Mesenchymal stem cell (in vitro differentiated cells and primary cell): ENCODE results near the gene UGT2B7.
A peak's percentile ranks its signal among the peaks of the same experiment; 100 is the strongest.
"Not testable (repeated sequence)": the region's sequence is repeated elsewhere in the genome, so short reads cannot be mapped to it uniquely, and the experiment has no call there.

ENCODE experiments used
- DNase-seq: peaks from one replicate; pipeline ENCODE4 v3.0.0-alpha.2; 2013
- H2AFZ ChIP-seq: one replicate; pipeline ENCODE4 v1.6.1; 2013; ENCODE audit warnings: low read depth, mild to moderate bottlenecking, control low read depth, inconsistent platforms, low read length, moderate library complexity
- H2AK5ac ChIP-seq: 2 replicates; pipeline ENCODE4 v1.6.1; 2013; ENCODE audit warnings: low read length, moderate library complexity, mild to moderate bottlenecking, inconsistent platforms; ENCODE audit not compliant: severe bottlenecking
- H2BK120ac ChIP-seq: one replicate; pipeline ENCODE4 v1.6.1; 2013; ENCODE audit warnings: low read depth, mild to moderate bottlenecking, inconsistent platforms, low read length, moderate library complexity
- H2BK12ac ChIP-seq, 2 experiments: one replicate each; pipeline ENCODE4 v1.6.1; 2013; ENCODE audit warnings: inconsistent platforms in 2 of 2, low read length in 2 of 2, mild to moderate bottlenecking in 2 of 2, moderate library complexity in 2 of 2, control low read depth in 1 of 2
- H2BK15ac ChIP-seq: one replicate; pipeline ENCODE4 v1.6.1; 2013; ENCODE audit warnings: mild to moderate bottlenecking, low read depth, inconsistent platforms; ENCODE audit not compliant: poor library complexity, severe bottlenecking
- H2BK5ac ChIP-seq: 2 replicates; pipeline ENCODE4 v1.6.1; 2013; ENCODE audit warnings: low read depth, mild to moderate bottlenecking, low read length, control low read depth, inconsistent platforms; ENCODE audit not compliant: poor library complexity, severe bottlenecking
- H3K14ac ChIP-seq, 2 experiments: one replicate each; pipeline ENCODE4 v1.6.1; 2013; ENCODE audit warnings: inconsistent platforms in 2 of 2, low read length in 2 of 2, control low read depth in 1 of 2, mild to moderate bottlenecking in 1 of 2, moderate library complexity in 1 of 2
- H3K18ac ChIP-seq, 2 experiments: one replicate each; pipeline ENCODE4 v1.6.1; 2013; ENCODE audit warnings: inconsistent platforms in 2 of 2, low read length in 2 of 2, control low read depth in 1 of 2, low read depth in 1 of 2, mild to moderate bottlenecking in 1 of 2
- H3K23ac ChIP-seq, 2 experiments: one replicate each; pipeline ENCODE4 v1.6.1; 2013; ENCODE audit warnings: inconsistent platforms in 2 of 2, low read length in 2 of 2, mild to moderate bottlenecking in 2 of 2, moderate library complexity in 2 of 2, control low read depth in 1 of 2
- H3K27ac ChIP-seq: 2 replicates; pipeline ENCODE4 v1.5.1; 2013; ENCODE audit warnings: mild to moderate bottlenecking, moderate library complexity, low read length, control low read depth, inconsistent platforms; ENCODE audit not compliant: poor library complexity, severe bottlenecking
- H3K27me3 ChIP-seq, 2 experiments: 2 replicates each; pipeline versions ENCODE4 v1.6.1 to v1.7.0; 2013; ENCODE audit warnings: low read length in 2 of 2, mild to moderate bottlenecking in 2 of 2, moderate library complexity in 2 of 2, control low read depth in 1 of 2, inconsistent platforms in 1 of 2; ENCODE audit not compliant: control insufficient read depth in 1 of 2, insufficient read depth in 1 of 2
- H3K36me3 ChIP-seq, 2 experiments: 2 replicates each; pipeline versions ENCODE4 v1.6.1 to v1.7.0; 2013; ENCODE audit warnings: low read length in 2 of 2, control low read depth in 1 of 2, inconsistent platforms in 1 of 2, low read depth in 1 of 2, mild to moderate bottlenecking in 1 of 2; ENCODE audit not compliant: insufficient read depth in 2 of 2, control insufficient read depth in 1 of 2
- H3K4ac ChIP-seq, 2 experiments: one replicate each; pipeline ENCODE4 v1.6.1; 2013; ENCODE audit warnings: inconsistent platforms in 2 of 2, low read length in 2 of 2, mild to moderate bottlenecking in 2 of 2, moderate library complexity in 2 of 2, control low read depth in 1 of 2, low read depth in 1 of 2
- H3K4me1 ChIP-seq: 2 replicates; pipeline ENCODE4 v1.6.1; 2013; ENCODE audit warnings: low read depth, low read length, control low read depth; ENCODE audit not compliant: control insufficient read depth, insufficient read depth
- H3K4me2 ChIP-seq: 2 replicates; pipeline ENCODE4 v1.6.1; 2013; ENCODE audit warnings: low read length, mild to moderate bottlenecking, inconsistent platforms; ENCODE audit not compliant: poor library complexity, severe bottlenecking
- H3K4me3 ChIP-seq, 2 experiments: 2 replicates each; pipeline versions ENCODE4 v1.5.1 to v1.7.0; 2013; ENCODE audit warnings: low read length in 2 of 2, mild to moderate bottlenecking in 2 of 2, control low read depth in 1 of 2, low read depth in 1 of 2; ENCODE audit not compliant: insufficient read depth in 1 of 2
- H3K79me1 ChIP-seq: replicated peaks from 2 replicates; pipeline ENCODE4 v1.6.1; 2013; ENCODE audit warnings: mild to moderate bottlenecking, control low read depth, low read length, inconsistent platforms; ENCODE audit not compliant: poor library complexity, severe bottlenecking
- H3K9ac ChIP-seq: 2 replicates; pipeline ENCODE4 v1.7.0; 2013; ENCODE audit warnings: mild to moderate bottlenecking, low read length, moderate library complexity
- H3K9me3 ChIP-seq: 2 replicates; pipeline ENCODE4 v1.7.0; 2013; ENCODE audit warnings: mild to moderate bottlenecking, low read length; ENCODE audit not compliant: control insufficient read depth
- H4K8ac ChIP-seq: one replicate; pipeline ENCODE4 v1.6.1; 2013; ENCODE audit warnings: inconsistent platforms, mild to moderate bottlenecking, low read length, moderate library complexity
- H4K91ac ChIP-seq: one replicate; pipeline ENCODE4 v1.6.1; 2013; ENCODE audit warnings: mild to moderate bottlenecking, low read length, inconsistent platforms
- WGBS: methylation state at CpG from one replicate; pipeline ENCODE4 v1.1.7; 2013; ENCODE audit warnings: mixed read lengths; 5-methylcytosine and 5-hydroxymethylcytosine counted together

The UGT2B7 gene

GRCh38 chr4:69115151-69115850 lies 19.0 kb downstream of the UGT2B7 start:
- H2AFZ ChIP-seq, result peak overlapping the region; percentile 6
- H3K4me3 ChIP-seq, result not testable (repeated sequence)

DNA sequence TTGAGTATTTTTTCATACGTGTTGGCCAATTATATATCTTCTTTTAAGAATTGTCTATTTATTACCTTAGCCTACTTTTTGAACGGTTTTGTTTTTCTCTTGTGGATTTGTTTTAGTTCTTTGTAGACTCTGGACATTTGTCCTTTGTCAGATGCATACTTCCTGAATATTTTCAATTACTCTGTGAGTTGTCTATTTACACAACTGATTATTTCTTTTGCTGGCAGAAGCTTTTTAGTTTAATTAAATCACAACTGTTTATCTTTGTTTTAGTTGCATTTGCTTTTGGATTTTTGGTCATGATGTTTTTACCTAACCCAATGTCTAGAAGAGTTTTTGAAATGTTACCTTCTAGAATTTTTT lies 19.6 kb downstream of the UGT2B7 start:
- no peak overlapping the region for H3K4me2 ChIP-seq
- no peak overlapping the region for H4K91ac ChIP-seq
- no peak overlapping the region for H3K9ac ChIP-seq
- no peak overlapping the region for H3K4me3 ChIP-seq
- peaks cover 0 to 23% of the 10 kb centered on the region in 2 experiments for H3K36me3 ChIP-seq
- H3K18ac ChIP-seq, result peak overlapping the region in 1 of 2 experiments; percentile 28
- no peaks in the 10 kb centered on the region for H3K27me3 ChIP-seq
- H2BK120ac ChIP-seq, result no peak overlapping the region
- H4K8ac ChIP-seq, result no peak overlapping the region
- no peak overlapping the region for H2BK15ac ChIP-seq
- H3K14ac ChIP-seq, result no peak overlapping the region
- no peak overlapping the region for H2BK5ac ChIP-seq
- peaks cover 1% of the 10 kb centered on the region for H3K4me1 ChIP-seq
- no peak overlapping the region for H3K23ac ChIP-seq
- H2AK5ac ChIP-seq, result no peak overlapping the region
- no peak for DNase-seq
- peaks cover 8% of the 10 kb centered on the region for H3K79me1 ChIP-seq
- H3K27ac ChIP-seq, result no peak overlapping the region
- H3K9me3 ChIP-seq, result no peaks in the 10 kb centered on the region
- no peak overlapping the region for H3K4ac ChIP-seq
- no peak overlapping the region for H2AFZ ChIP-seq
- WGBS, result no CpG with 5 or more reads among the region's 2 CpGs
- no peak overlapping the region for H2BK12ac ChIP-seq

More at GRCh38 chr4:69115151-69115850, 19.0 kb downstream of the UGT2B7 start:
- H3K23ac ChIP-seq, H3K4me1 ChIP-seq, H3K9ac ChIP-seq, H3K9me3 ChIP-seq, H3K27me3 ChIP-seq, H2BK5ac ChIP-seq, H2AK5ac ChIP-seq, DNase-seq, H3K27ac ChIP-seq, H3K79me1 ChIP-seq, H3K4me2 ChIP-seq, H3K14ac ChIP-seq: not testable (repeated sequence)
- Histone ChIP-seq H2BK15ac (peak overlapping the region; percentile 69), H3K18ac (peak overlapping the region; percentile 28 to 84), H3K4ac (peak overlapping the region; percentile 5 to 67), H4K8ac (peak overlapping the region; percentile 84), H3K36me3 (peaks cover 0 to 23% of the 10 kb centered on the region in 2 experiments), H2BK12ac (peak overlapping the region in 1 of 2 experiments; percentile 95), H4K91ac (peak overlapping the region; percentile 80), H2BK120ac (peak overlapping the region; percentile 2)
- 96% methylated on average over 24 of the region's 30 CpGs for WGBS

DNA sequence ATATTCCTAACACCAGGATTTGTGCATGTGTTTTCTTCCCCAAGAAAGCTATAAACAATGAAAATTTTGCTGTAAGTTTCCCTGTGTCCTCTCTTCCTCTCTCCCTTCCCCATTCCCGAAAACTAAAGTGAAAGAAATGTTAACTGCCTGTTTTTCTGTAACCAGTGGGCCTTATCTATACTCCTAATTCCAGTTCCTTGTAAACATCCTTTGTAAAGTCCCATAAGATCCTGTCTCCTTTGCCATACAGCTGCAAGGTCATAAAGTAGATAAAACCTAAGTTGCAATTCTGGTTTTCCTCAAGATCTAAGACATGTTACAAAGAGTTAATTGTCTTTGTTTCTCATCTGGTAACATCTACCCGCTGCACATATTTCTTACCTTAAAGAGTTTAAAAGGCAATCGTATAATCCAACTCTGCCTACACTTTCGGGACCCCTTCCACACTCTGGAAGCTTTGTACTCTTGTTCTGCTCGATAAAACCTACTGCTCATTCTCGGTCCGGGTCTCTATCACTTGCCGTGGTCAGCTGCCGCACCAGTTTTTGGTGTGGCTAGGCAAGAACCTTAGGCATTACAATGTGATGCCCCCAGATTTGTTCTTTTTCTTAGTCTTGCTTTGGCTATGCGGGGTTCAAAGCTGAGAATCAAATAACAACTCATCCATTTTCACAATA lies 20.5 kb downstream of the UGT2B7 start:
- WGBS, result 25% methylated on average over 9 of the region's 10 CpGs
- Histone ChIP-seq H3K9ac (no peak overlapping the region), H2BK120ac (no peak overlapping the region), H3K4ac (peak overlapping the region in 1 of 2 experiments; percentile 61), H3K4me1 (peaks cover 1% of the 10 kb centered on the region), H3K9me3 (no peaks in the 10 kb centered on the region), H3K4me3 (no peak overlapping the region), H3K79me1 (peaks cover 6% of the 10 kb centered on the region), H2AFZ (peak overlapping the region; percentile 58), H3K23ac (no peak overlapping the region), H3K14ac (no peak overlapping the region), H3K27ac (no peak overlapping the region), H3K18ac (peak overlapping the region; percentile 52 to 68), H3K27me3 (no peaks in the 10 kb centered on the region), H4K91ac (peak overlapping the region; percentile 57), H2BK12ac (peak overlapping the region in 1 of 2 experiments; percentile 66), H3K36me3 (peaks cover 0 to 23% of the 10 kb centered on the region in 2 experiments), H3K4me2 (no peak overlapping the region), H2BK15ac (no peak overlapping the region), H4K8ac (peak overlapping the region; percentile 59), H2BK5ac (no peak overlapping the region), H2AK5ac (no peak overlapping the region)
- peak; percentile 48 for DNase-seq

GRCh38 chr4:69120870-69121269 lies 24.6 kb downstream of the UGT2B7 start:
- Histone ChIP-seq H3K27me3 (no peaks in the 10 kb centered on the region), H2BK120ac (no peak overlapping the region), H3K27ac (no peak overlapping the region), H3K23ac (no peak overlapping the region), H2BK12ac (no peak overlapping the region), H3K36me3 (peaks cover 0 to 3% of the 10 kb centered on the region in 2 experiments), H3K9me3 (no peaks in the 10 kb centered on the region), H4K8ac (no peak overlapping the region), H3K4ac (no peak overlapping the region), H2BK15ac (no peak overlapping the region), H3K4me3 (no peak overlapping the region), H2AFZ (no peak overlapping the region), H3K4me1 (no peaks in the 10 kb centered on the region), H3K79me1 (peaks cover 2% of the 10 kb centered on the region), H3K9ac (no peak overlapping the region), H2AK5ac (no peak overlapping the region), H2BK5ac (no peak overlapping the region), H3K18ac (no peak overlapping the region), H3K14ac (no peak overlapping the region), H3K4me2 (no peak overlapping the region), H4K91ac (no peak overlapping the region)
- no peak for DNase-seq
- 81% methylated on average over 2 of the region's 2 CpGs for WGBS
